Spleen (tissue), 11 donors: ENCODE data around the gene RPL10. TPM values are rescaled to one million over a fixed set of nuclear protein-coding genes. Genes with fewer than 3 reads are reported as not detected.

Experiments used
- DNase-seq: peaks from one replicate; pipeline ENCODE4 v3.0.0-alpha.2; 2020
- H3K27ac ChIP-seq, 8 donors: fragments of 200-600 bp; sonication (generic) in 7 of 8; 1 replicate in 4 of 8; 2 replicates in 4 of 8; pipeline versions ENCODE4 v1.5.0 to v1.8.0; 2016 to 2021; ENCODE audit warnings: inconsistent platforms in 4 of 8, mild to moderate bottlenecking in 4 of 8, moderate library complexity in 1 of 8
- H3K27me3 ChIP-seq, 7 donors: fragments of 200-600 bp; sonication (generic) in 6 of 7; replicated peaks in 1 of 7; 1 replicate in 4 of 7; 2 replicates in 3 of 7; pipeline versions ENCODE4 v1.5.0 to v1.8.0; 2016 to 2021; ENCODE audit warnings: inconsistent platforms in 3 of 7, mild to moderate bottlenecking in 1 of 7
- H3K36me3 ChIP-seq, 6 donors: fragments of 200-600 bp; sonication (generic) in 5 of 6; 1 replicate in 4 of 6; 2 replicates in 2 of 6; pipeline versions ENCODE4 v1.5.0 to v1.8.0; 2016 to 2021; ENCODE audit warnings: inconsistent platforms in 2 of 6
- H3K4me1 ChIP-seq, 6 donors: fragments of 200-600 bp; sonication (generic) in 5 of 6; 1 replicate in 3 of 6; 2 replicates in 3 of 6; pipeline versions ENCODE4 v1.5.0 to v1.8.0; 2016 to 2021; ENCODE audit warnings: inconsistent platforms in 3 of 6
- H3K4me3 ChIP-seq, 8 donors: fragments of 200-600 bp; sonication (generic) in 7 of 8; 1 replicate in 4 of 8; 2 replicates in 4 of 8; pipeline versions ENCODE4 v1.5.0 to v1.8.0; 2016 to 2021; ENCODE audit warnings: inconsistent platforms in 4 of 8, mild to moderate bottlenecking in 4 of 8, moderate library complexity in 2 of 8
- H3K9me3 ChIP-seq, 8 donors: fragments of 200-600 bp; sonication (generic) in 7 of 8; 1 replicate in 4 of 8; 2 replicates in 4 of 8; pipeline versions ENCODE4 v1.5.0 to v1.8.0; 2016 to 2021; ENCODE audit warnings: inconsistent platforms in 4 of 8
- CTCF ChIP-seq, 11 experiments: fragments of 200-600 bp in 7 of 11; fragments of 450-650 bp in 4 of 11; sonication (generic) in 4 of 11; IDR thresholded peaks in 8 of 11; conservative IDR thresholded peaks in 3 of 11; 1 replicate in 7 of 11; 2 replicates in 4 of 11; pipeline versions ENCODE4 v1.4.0 to v1.8.0; 2016 to 2021; ENCODE audit warnings: antibody characterized with exemption in 11 of 11, inconsistent platforms in 4 of 11, mild to moderate bottlenecking in 1 of 11
- POLR2A ChIP-seq, 3 donors: fragments of 450-650 bp; IDR thresholded peaks; one replicate each; pipeline ENCODE4 v1.5.1; 2017; ENCODE audit warnings: antibody characterized with exemption in 3 of 3, mild to moderate bottlenecking in 1 of 3
- POLR2AphosphoS5 ChIP-seq, 3 donors: sonication (generic); formaldehyde crosslinking; IDR thresholded peaks; one replicate each; pipeline ENCODE4 v1.5.1; 2017; ENCODE audit warnings: antibody characterized with exemption in 3 of 3
- WGBS, 5 donors: extraction: QIAGEN DNeasy Blood & Tissue Kit in 3 of 5; methylation state at CpG; one replicate each; pipeline versions ENCODE4 v1.1.5 to v1.1.7; 2013 to 2018; 5-methylcytosine and 5-hydroxymethylcytosine counted together
- intact Hi-C: fragments of 100-400 bp; cut with DNase I; formaldehyde crosslinking; loops from one replicate; pipeline ENCODE4 v1.15.0; 2023; ENCODE audit warnings: low total_unique reads
- polyA plus RNA-seq, 3 donors: library from polyadenylated mRNA; stranded (reverse); fragments of 200-250 nt; gene quantifications; one replicate each; pipeline ENCODE4 v1.2.1, GENCODE V29; 2013
- total RNA-seq, 7 donors: library from RNA; depleted of rRNA in 3 of 7; stranded (reverse); fragments of >200 nt in 3 of 7; fragmentation: NEBNext Ultra II Directional in 4 of 7; extraction: Animal tissue kit (Norgen Biotek cat#: 25700) in 4 of 7; gene quantifications; one replicate each; pipeline versions ENCODE4 v1.1.0 to v1.2.1, GENCODE V29; 2016 to 2021
- donor health status: healthy with polysubstance abuse.
- donor health status: DM: no; HTN: no; CAD: no; lungs with moderate emphysema.
- donor health status: DM: no; HTN: no; CAD: no.
- donor health status: Bipolar disorder and iron deficiency.
- donor health status: healthy.
- donor health status: DM: no; HTN: no; CAD: no.
- donor health status: DM: yes; HTN: yes; CAD: no.

The RPL10 gene
- total and polyA plus RNA-seq, 10 donors: 2,711 to 9,324 (median 3,504) TPM

DNA sequence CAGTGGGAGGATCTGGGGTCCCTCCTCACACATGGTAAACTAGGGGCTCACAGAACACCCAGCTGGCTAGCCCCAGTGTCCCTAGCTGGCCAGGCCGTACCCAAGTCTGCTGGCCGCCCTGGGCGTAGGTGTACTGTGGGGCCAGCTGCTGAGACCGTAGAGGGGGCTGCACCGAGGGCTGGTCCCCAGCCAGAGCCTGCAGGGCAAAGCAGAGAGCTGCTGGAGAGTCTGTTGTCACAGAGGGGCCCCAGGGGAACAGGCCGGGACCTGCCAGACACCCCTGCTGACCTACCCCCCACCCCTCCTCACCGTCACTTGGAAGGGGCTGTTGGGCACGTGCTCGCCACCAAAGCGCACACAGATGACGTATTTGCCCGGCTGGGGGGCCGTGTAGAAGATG is 43.7 kb upstream of the RPL10 start:
- TF ChIP-seq POLR2AphosphoS5 (IDR thresholded peaks at IDR 0.05): peak in 1 of 3 donors; percentile 6
- no peak for TF ChIP-seq CTCF (IDR thresholded peaks at IDR 0.05 in 8 of 11, conservative IDR thresholded peaks at IDR 0.05 in 3 of 11)
- intact Hi-C loops: no loop called here
- no peak for DNase-seq
- no peaks in the 10 kb centered on the region for H3K27me3 ChIP-seq
- H3K9me3 ChIP-seq: no peaks in the 10 kb centered on the region
- H3K4me1 ChIP-seq: peaks cover 0 to 60% (median 27%) of the 10 kb centered on the region in 6 donors
- peaks cover 0 to 100% (median 93%) of the 10 kb centered on the region in 6 donors for H3K36me3 ChIP-seq
- peak overlapping the region in 1 of 8 donors; percentile 85 for H3K27ac ChIP-seq
- H3K4me3 ChIP-seq: no peak overlapping the region
- WGBS, 5 donors: 79 to 95% (median 87%) methylated on average over 4 to 13 of the region's 13 CpGs

DNA sequence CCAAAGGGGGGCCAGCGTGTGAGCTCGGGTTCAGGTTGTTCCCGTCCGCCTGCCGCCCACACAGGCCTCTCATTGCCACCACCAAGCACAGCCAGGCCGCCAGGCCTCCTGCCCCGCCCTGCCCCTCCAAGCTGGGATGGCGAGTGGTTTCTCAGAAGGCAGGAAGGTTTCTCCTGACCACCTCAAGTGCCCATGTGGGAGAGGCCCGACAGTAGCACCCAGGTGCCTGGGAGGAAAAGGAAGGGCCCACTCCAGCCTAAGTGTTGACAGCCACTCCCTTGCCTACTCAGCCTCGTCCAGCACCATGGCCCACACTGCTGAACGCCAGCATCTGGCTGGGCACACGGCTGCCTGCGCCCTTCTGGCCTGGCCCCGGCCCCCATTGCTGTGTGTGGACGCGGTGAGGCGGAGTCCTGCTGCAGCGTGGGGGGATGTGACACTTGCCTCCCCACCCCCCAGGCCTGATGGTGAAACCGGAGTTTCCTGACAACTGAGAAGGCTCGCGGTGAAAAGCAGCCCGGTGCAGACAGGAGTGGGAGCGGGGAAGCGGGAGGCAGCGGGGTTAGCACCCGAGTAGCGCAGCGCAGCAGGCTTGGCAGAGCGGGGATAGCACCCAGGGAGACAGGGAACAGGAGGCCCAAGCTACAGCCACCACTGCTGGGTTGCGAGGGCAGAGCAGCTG is 42.9 kb upstream of the RPL10 start:
- Histone ChIP-seq H3K4me1 (peaks cover 0 to 53% (median 21%) of the 10 kb centered on the region in 6 donors), H3K4me3 (no peak overlapping the region), H3K27ac (peak overlapping the region in 2 of 8 donors; percentile 7 to 85), H3K27me3 (no peaks in the 10 kb centered on the region), H3K36me3 (peaks cover 0 to 100% (median 93%) of the 10 kb centered on the region in 6 donors), H3K9me3 (no peaks in the 10 kb centered on the region)
- 69 to 89% (median 80%) methylated on average over 18 to 30 of the region's 30 CpGs for WGBS, 5 donors
- DNase-seq: no peak
- intact Hi-C loops: no loop called here
- no peak for TF ChIP-seq POLR2A (IDR thresholded peaks at IDR 0.05)
- TF ChIP-seq CTCF (IDR thresholded peaks at IDR 0.05 in 8 of 11, conservative IDR thresholded peaks at IDR 0.05 in 3 of 11): no peak
- TF ChIP-seq POLR2AphosphoS5 (IDR thresholded peaks at IDR 0.05): peak in 2 of 3 donors; percentile 11 to 13

- peak in 1 of 3 donors; percentile 1 for TF ChIP-seq POLR2AphosphoS5 (IDR thresholded peaks at IDR 0.05)
- TF ChIP-seq POLR2A (IDR thresholded peaks at IDR 0.05): no peak
- DNase-seq: no peak
- H3K9me3 ChIP-seq: no peaks in the 10 kb centered on the region
- intact Hi-C loops: no loop called here
- no peaks in the 10 kb centered on the region for H3K27me3 ChIP-seq
- peaks cover 0 to 48% (median 16%) of the 10 kb centered on the region in 6 donors for H3K4me1 ChIP-seq
- peak overlapping the region in 2 of 8 donors; percentile 7 to 85 for H3K27ac ChIP-seq
- no peak overlapping the region for H3K4me3 ChIP-seq
- 75 to 89% (median 85%) methylated on average over 6 to 12 of the region's 12 CpGs for WGBS, 5 donors
- H3K36me3 ChIP-seq: peaks cover 0 to 100% (median 92%) of the 10 kb centered on the region in 6 donors
Observed at GRCh38 chrX:154355776-154356140, 42.4 kb upstream of the RPL10 start.

- intact Hi-C loops: no loop called here
- Histone ChIP-seq H3K36me3 (peaks cover 0 to 100% (median 91%) of the 10 kb centered on the region in 6 donors), H3K4me1 (peaks cover 0 to 40% (median 8%) of the 10 kb centered on the region in 6 donors), H3K27ac (peak overlapping the region in 2 of 8 donors; percentile 2 to 85), H3K4me3 (no peak overlapping the region), H3K27me3 (no peaks in the 10 kb centered on the region), H3K9me3 (no peaks in the 10 kb centered on the region)
- no peak for DNase-seq
- no peak for TF ChIP-seq POLR2A (IDR thresholded peaks at IDR 0.05)
- TF ChIP-seq POLR2AphosphoS5 (IDR thresholded peaks at IDR 0.05): no peak
- TF ChIP-seq CTCF (IDR thresholded peaks at IDR 0.05 in 8 of 11, conservative IDR thresholded peaks at IDR 0.05 in 3 of 11): no peak
- WGBS, 5 donors: 75 to 98% (median 82%) methylated on average over 6 to 13 of the region's 13 CpGs; no CpG with 5 or more reads in 1 of the 5 donors
Observed at GRCh38 chrX:154356596-154356995, 41.6 kb upstream of the RPL10 start.
